Breast epithelium (tissue), 3 donors: ENCODE results near the gene SEMA4F.

Experiments used
- POLR2A ChIP-seq: fragments of 450-650 bp; IDR thresholded peaks from one replicate; pipeline ENCODE4 v1.6.1; 2016; ENCODE audit warnings: antibody characterized with exemption, mild to moderate bottlenecking, moderate library complexity
- TF ChIP-seq, protein P1 (sequence below), 3 donors: fragments of 450-650 bp; IDR thresholded peaks; one replicate each; pipeline ENCODE4 v1.5.1; 2016 to 2017; ENCODE audit warnings: antibody characterized with exemption in 3 of 3, mild to moderate bottlenecking in 3 of 3, moderate library complexity in 3 of 3

DNA sequence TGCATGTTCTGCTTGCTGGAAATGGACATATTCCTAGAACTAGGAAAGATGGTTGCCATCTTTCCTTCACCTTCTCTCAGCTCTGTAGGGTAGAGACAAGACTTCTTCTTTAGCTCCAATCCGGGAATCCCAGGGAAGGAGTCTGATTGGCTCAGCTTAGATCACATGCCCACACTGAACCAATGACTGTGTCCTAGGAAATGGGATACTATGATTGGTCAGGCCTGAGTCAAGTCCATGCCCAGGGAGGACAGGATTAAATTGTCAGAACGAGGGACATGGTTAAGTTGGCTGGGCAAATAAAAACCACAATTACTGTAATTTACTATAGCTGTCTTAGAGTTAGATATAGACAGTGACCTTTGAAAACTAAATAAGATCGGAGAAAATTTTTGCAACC is 31.4 kb downstream of the SEMA4F start:
- TF ChIP-seq, protein P1, sequence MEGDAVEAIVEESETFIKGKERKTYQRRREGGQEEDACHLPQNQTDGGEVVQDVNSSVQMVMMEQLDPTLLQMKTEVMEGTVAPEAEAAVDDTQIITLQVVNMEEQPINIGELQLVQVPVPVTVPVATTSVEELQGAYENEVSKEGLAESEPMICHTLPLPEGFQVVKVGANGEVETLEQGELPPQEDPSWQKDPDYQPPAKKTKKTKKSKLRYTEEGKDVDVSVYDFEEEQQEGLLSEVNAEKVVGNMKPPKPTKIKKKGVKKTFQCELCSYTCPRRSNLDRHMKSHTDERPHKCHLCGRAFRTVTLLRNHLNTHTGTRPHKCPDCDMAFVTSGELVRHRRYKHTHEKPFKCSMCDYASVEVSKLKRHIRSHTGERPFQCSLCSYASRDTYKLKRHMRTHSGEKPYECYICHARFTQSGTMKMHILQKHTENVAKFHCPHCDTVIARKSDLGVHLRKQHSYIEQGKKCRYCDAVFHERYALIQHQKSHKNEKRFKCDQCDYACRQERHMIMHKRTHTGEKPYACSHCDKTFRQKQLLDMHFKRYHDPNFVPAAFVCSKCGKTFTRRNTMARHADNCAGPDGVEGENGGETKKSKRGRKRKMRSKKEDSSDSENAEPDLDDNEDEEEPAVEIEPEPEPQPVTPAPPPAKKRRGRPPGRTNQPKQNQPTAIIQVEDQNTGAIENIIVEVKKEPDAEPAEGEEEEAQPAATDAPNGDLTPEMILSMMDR (IDR thresholded peaks at IDR 0.05) = no peak
- TF ChIP-seq POLR2A = no peak
